KMS-11 (cell line): ENCODE measurements around the gene GRM5.
"Not testable (repeated sequence)": the region's sequence is repeated elsewhere in the genome, so short reads cannot be mapped to it uniquely, and the experiment has no call there.

ENCODE experiments used
- H2AFZ ChIP-seq: fragments of 200-600 bp; sonication (generic); 2 replicates; pipeline ENCODE4 v1.6.1; 2016; ENCODE audit warnings: antibody characterized with exemption, mixed run types, low read depth
- H3K27ac ChIP-seq: fragments of 200-600 bp; sonication (generic); 2 replicates; pipeline ENCODE4 v1.6.1; 2016; ENCODE audit warnings: mild to moderate bottlenecking, mixed run types
- H3K27me3 ChIP-seq: fragments of 200-600 bp; sonication (generic); 2 replicates; pipeline ENCODE4 v1.6.1; 2017; ENCODE audit warnings: mild to moderate bottlenecking, low read depth, mixed run types, moderate library complexity; ENCODE audit not compliant: insufficient read depth
- H3K36me3 ChIP-seq: fragments of 200-600 bp; sonication (generic); 2 replicates; pipeline ENCODE4 v1.6.1; 2017; ENCODE audit warnings: mild to moderate bottlenecking, mixed run types; ENCODE audit not compliant: insufficient read depth
- H3K4me1 ChIP-seq: fragments of 200-600 bp; sonication (generic); 2 replicates; pipeline ENCODE4 v1.6.1; 2016; ENCODE audit warnings: mild to moderate bottlenecking, low read depth, mixed run types; ENCODE audit not compliant: poor library complexity, severe bottlenecking
- H3K4me2 ChIP-seq: fragments of 200-600 bp; sonication (generic); 2 replicates; pipeline ENCODE4 v1.7.0; 2016; ENCODE audit warnings: mild to moderate bottlenecking, mixed run types
- H3K4me3 ChIP-seq: fragments of 200-600 bp; sonication (generic); IDR thresholded peaks from 2 replicates; pipeline ENCODE4 v1.6.1; 2017; ENCODE audit warnings: low read depth, low read length, mixed read lengths; ENCODE audit not compliant: insufficient read depth
- H3K79me2 ChIP-seq: fragments of 200-600 bp; sonication (generic); 2 replicates; pipeline ENCODE4 v1.6.1; 2016; ENCODE audit warnings: low read depth, mixed run types; ENCODE audit not compliant: insufficient read depth
- H3K9ac ChIP-seq: fragments of 200-600 bp; sonication (generic); 2 replicates; pipeline ENCODE4 v1.6.1; 2016; ENCODE audit warnings: mild to moderate bottlenecking, mixed run types
- H4K20me1 ChIP-seq: fragments of 200-600 bp; sonication (generic); 2 replicates; pipeline ENCODE4 v1.6.1; 2016; ENCODE audit warnings: mild to moderate bottlenecking, mixed run types; ENCODE audit not compliant: insufficient read depth
- CTCF ChIP-seq: fragments of 200-600 bp; sonication (generic); conservative IDR thresholded peaks from 2 replicates; pipeline ENCODE4 v1.6.1; 2017; ENCODE audit warnings: low read depth, mild to moderate bottlenecking, antibody characterized with exemption, low read length, moderate library complexity, mixed read lengths

Gene GRM5

GRCh38 chr11:88474655-88475054 is 591.1 kb downstream of the GRM5 start:
- H3K4me1 ChIP-seq: no peaks in the 10 kb centered on the region
- no peak for TF ChIP-seq CTCF
- H3K27ac ChIP-seq: no peak overlapping the region
- H3K36me3 ChIP-seq: no peaks in the 10 kb centered on the region
- H2AFZ ChIP-seq: no peak overlapping the region
- no peaks in the 10 kb centered on the region for H3K79me2 ChIP-seq
- H3K9ac ChIP-seq: no peak overlapping the region
- H3K27me3 ChIP-seq: no peaks in the 10 kb centered on the region
- H4K20me1 ChIP-seq: no peaks in the 10 kb centered on the region
- no peak overlapping the region for H3K4me3 ChIP-seq
- H3K4me2 ChIP-seq: no peak overlapping the region

- Histone ChIP-seq H4K20me1 (no peaks in the 10 kb centered on the region), H3K36me3 (no peaks in the 10 kb centered on the region), H3K4me3 (no peak overlapping the region), H3K9ac (no peak overlapping the region), H3K4me1 (no peaks in the 10 kb centered on the region), H3K27me3 (no peaks in the 10 kb centered on the region), H3K79me2 (no peaks in the 10 kb centered on the region), H3K27ac (no peak overlapping the region), H2AFZ (no peak overlapping the region), H3K4me2 (no peak overlapping the region)
- no peak for TF ChIP-seq CTCF
These were observed 596.1 kb downstream of the GRM5 start for GRCh38 chr11:88469561-88470225.

- Histone ChIP-seq H3K4me2 (no peak overlapping the region), H3K36me3 (no peaks in the 10 kb centered on the region), H3K27ac (no peak overlapping the region), H3K79me2 (no peaks in the 10 kb centered on the region), H4K20me1 (no peaks in the 10 kb centered on the region), H3K9ac (no peak overlapping the region), H3K4me3 (no peak overlapping the region), H3K27me3 (no peaks in the 10 kb centered on the region), H2AFZ (no peak overlapping the region), H3K4me1 (no peaks in the 10 kb centered on the region)
- TF ChIP-seq CTCF: no peak
These were observed 601.3 kb downstream of the GRM5 start for GRCh38 chr11:88464528-88464927.

- H3K4me2 ChIP-seq, H3K4me1 ChIP-seq, H4K20me1 ChIP-seq, H3K9ac ChIP-seq, H3K36me3 ChIP-seq, H3K27me3 ChIP-seq, H3K27ac ChIP-seq, H3K4me3 ChIP-seq, H3K79me2 ChIP-seq, H2AFZ ChIP-seq: not testable (repeated sequence)
These were observed 602.5 kb downstream of the GRM5 start for GRCh38 chr11:88463301-88463700.

- H3K27me3 ChIP-seq, H3K4me3 ChIP-seq, H2AFZ ChIP-seq, H3K4me2 ChIP-seq, H3K4me1 ChIP-seq, H3K36me3 ChIP-seq, H3K9ac ChIP-seq, H4K20me1 ChIP-seq, H3K27ac ChIP-seq, H3K79me2 ChIP-seq: not testable (repeated sequence)
These were observed 607.7 kb downstream of the GRM5 start for GRCh38 chr11:88458047-88458446.
